ENCODE measurements around the gene P2RY1. TPM values are rescaled to one million over a fixed set of nuclear protein-coding genes. Genes with fewer than 3 reads are reported as not detected.

The P2RY1 gene
- total RNA-seq, 3 donors from 2014 or later (not counting 1 experiment from before 2014, with no cell fraction given), result 1.0 to 2.0 (median 1.4) TPM

- Mint-ChIP-seq H3K9me3 (no peaks in the 10 kb centered on the region), H3K4me1 (peaks cover 0 to 10% of the 10 kb centered on the region in 2 donors)
- intact Hi-C loops (cut with micrococcal nuclease), result no loop called here
Observed at GRCh38 chr3:152830245-152830644, 4.7 kb upstream of the P2RY1 start.

GRCh38 chr3:152832046-152832445, 2.9 kb upstream of the P2RY1 start:
- Mint-ChIP-seq H3K27ac (no peak overlapping the region), H3K4me1 (peaks cover 11 to 17% of the 10 kb centered on the region in 2 donors), H3K27me3 (ENCODE audit: low read depth in 2 of 2) (peaks cover 8 to 9% of the 10 kb centered on the region in 2 donors), H3K36me3 (no peaks in the 10 kb centered on the region), H3K4me3 (no peak overlapping the region), H3K9me3 (no peaks in the 10 kb centered on the region)
- TF ChIP-seq CTCF (IDR thresholded peaks at IDR 0.05), result no peak
- 92% methylated on average over 13 of the region's 13 CpGs for WGBS (ENCODE audit: insufficient coverage)
- Histone ChIP-seq H3K4me3 (ENCODE audit: low read length) (no peak overlapping the region), H3K36me3 (ENCODE audit: control insufficient read depth, insufficient read depth, low read length) (no peaks in the 10 kb centered on the region), H3K4me1 (ENCODE audit: control insufficient read depth, insufficient read depth, low read length) (peaks cover 14% of the 10 kb centered on the region), H3K27ac (ENCODE audit: low read length) (no peak overlapping the region), H3K9me3 (ENCODE audit: control insufficient read depth, insufficient read depth, low read length) (no peaks in the 10 kb centered on the region), H3K27me3 (ENCODE audit: control insufficient read depth, insufficient read depth, low read length) (peaks cover 3% of the 10 kb centered on the region)
- ATAC-seq (no peak), DNase-seq (no peak)
- intact Hi-C loops (cut with micrococcal nuclease), result no loop called here

More at GRCh38 chr3:152830245-152830644, 4.7 kb upstream of the P2RY1 start:
- Histone ChIP-seq H3K27ac (ENCODE audit: low read length) (no peak overlapping the region), H3K9me3 (ENCODE audit: control insufficient read depth, insufficient read depth, low read length) (no peaks in the 10 kb centered on the region), H3K27me3 (ENCODE audit: control insufficient read depth, insufficient read depth, low read length) (peaks cover 2% of the 10 kb centered on the region), H3K36me3 (ENCODE audit: control insufficient read depth, insufficient read depth, low read length) (no peaks in the 10 kb centered on the region), H3K4me1 (ENCODE audit: control insufficient read depth, insufficient read depth, low read length) (peaks cover 6% of the 10 kb centered on the region), H3K4me3 (ENCODE audit: low read length) (no peak overlapping the region)
- H3K27me3 Mint-ChIP-seq (ENCODE audit: low read depth in 2 of 2), result peaks cover 0 to 3% of the 10 kb centered on the region in 2 donors
- no peak overlapping the region for H3K4me3 Mint-ChIP-seq
- DNase-seq (no peak), ATAC-seq (no peak)
- no peak overlapping the region for H3K27ac Mint-ChIP-seq
- TF ChIP-seq CTCF (IDR thresholded peaks at IDR 0.05), result no peak
- no peaks in the 10 kb centered on the region for H3K36me3 Mint-ChIP-seq

GRCh38 chr3:152833089-152833488, 1.8 kb upstream of the P2RY1 start:
- DNase-seq (no peak), ATAC-seq (no peak)
- peaks cover 8 to 9% of the 10 kb centered on the region in 2 donors for H3K27me3 Mint-ChIP-seq (ENCODE audit: low read depth in 2 of 2)
- H3K27ac Mint-ChIP-seq, result no peak overlapping the region
- H3K36me3 ChIP-seq (ENCODE audit: control insufficient read depth, insufficient read depth, low read length), result no peaks in the 10 kb centered on the region
- H3K27me3 ChIP-seq (ENCODE audit: control insufficient read depth, insufficient read depth, low read length), result peaks cover 3% of the 10 kb centered on the region
- intact Hi-C loops (cut with micrococcal nuclease), result no loop called here
- no peak overlapping the region for H3K4me3 ChIP-seq (ENCODE audit: low read length)
- H3K4me1 Mint-ChIP-seq, result peaks cover 11 to 17% of the 10 kb centered on the region in 2 donors
- no peak for TF ChIP-seq CTCF (IDR thresholded peaks at IDR 0.05)
- H3K27ac ChIP-seq (ENCODE audit: low read length), result no peak overlapping the region
- H3K4me1 ChIP-seq (ENCODE audit: control insufficient read depth, insufficient read depth, low read length), result peaks cover 14% of the 10 kb centered on the region
- H3K36me3 Mint-ChIP-seq, result no peaks in the 10 kb centered on the region
- H3K9me3 Mint-ChIP-seq, result no peaks in the 10 kb centered on the region
- no peak overlapping the region for H3K4me3 Mint-ChIP-seq
- no peaks in the 10 kb centered on the region for H3K9me3 ChIP-seq (ENCODE audit: control insufficient read depth, insufficient read depth, low read length)

- Histone ChIP-seq H3K36me3 (ENCODE audit: control insufficient read depth, insufficient read depth, low read length) (no peaks in the 10 kb centered on the region), H3K27me3 (ENCODE audit: control insufficient read depth, insufficient read depth, low read length) (peaks cover 3% of the 10 kb centered on the region), H3K4me1 (ENCODE audit: control insufficient read depth, insufficient read depth, low read length) (peaks cover 14% of the 10 kb centered on the region), H3K4me3 (ENCODE audit: low read length) (peak overlapping the region; percentile 63), H3K9me3 (ENCODE audit: control insufficient read depth, insufficient read depth, low read length) (no peaks in the 10 kb centered on the region), H3K27ac (ENCODE audit: low read length) (no peak overlapping the region)
- ATAC-seq, result no peak
- peak in 1 of 2 donors; percentile 2 for DNase-seq
- Mint-ChIP-seq H3K4me1 (peaks cover 11 to 17% of the 10 kb centered on the region in 2 donors), H3K27ac (no peak overlapping the region), H3K27me3 (ENCODE audit: low read depth in 2 of 2) (peaks cover 8 to 9% of the 10 kb centered on the region in 2 donors), H3K9me3 (no peaks in the 10 kb centered on the region), H3K36me3 (no peaks in the 10 kb centered on the region), H3K4me3 (peak overlapping the region; percentile 89)
- 13% methylated on average over 15 of the region's 17 CpGs for WGBS (ENCODE audit: insufficient coverage)
- no peak for TF ChIP-seq CTCF (IDR thresholded peaks at IDR 0.05)
- intact Hi-C loops (cut with micrococcal nuclease), result no loop called here
Observed at GRCh38 chr3:152834191-152834775, 648 bp upstream of the P2RY1 start.
